CD14-positive monocyte (primary cell): ENCODE results near the gene EFCAB8. TPM values are rescaled to one million over a fixed set of nuclear protein-coding genes. Genes with fewer than 3 reads are reported as not detected.

ENCODE experiments used
- DNase-seq, 3 donors: peaks; one replicate each; pipeline ENCODE4 v3.0.0-alpha.2; 2011 to 2022
- H2AFZ ChIP-seq: 2 replicates; pipeline ENCODE4 v1.6.0; 2012; ENCODE audit warnings: mild to moderate bottlenecking, low read depth, low read length, inconsistent platforms; ENCODE audit not compliant: insufficient read depth, poor library complexity, severe bottlenecking
- H3K27ac ChIP-seq, 2 donors: 1 replicate in 1 of 2; 2 replicates in 1 of 2; pipeline ENCODE4 v1.5.1; 2012 to 2013; ENCODE audit warnings: low read length in 2 of 2, control low read depth in 1 of 2, inconsistent platforms in 1 of 2, low read depth in 1 of 2, mild to moderate bottlenecking in 1 of 2
- H3K27me3 ChIP-seq, 2 donors: one replicate each; pipeline versions ENCODE4 v1.6.0 to v1.6.1; 2011 to 2013; ENCODE audit warnings: low read length in 2 of 2; ENCODE audit not compliant: control insufficient read depth in 2 of 2, insufficient read depth in 2 of 2
- H3K36me3 ChIP-seq, 2 donors: replicated peaks in 1 of 2; 1 replicate in 1 of 2; 2 replicates in 1 of 2; pipeline versions ENCODE4 v1.5.1 to v1.6.1; 2012 to 2013; ENCODE audit warnings: low read length in 2 of 2, control low read depth in 1 of 2, inconsistent platforms in 1 of 2, mild to moderate bottlenecking in 1 of 2; ENCODE audit not compliant: insufficient read depth in 2 of 2, control insufficient read depth in 1 of 2
- H3K4me1 ChIP-seq, 2 donors: 1 replicate in 1 of 2; 2 replicates in 1 of 2; pipeline versions ENCODE4 v1.5.1 to v1.6.1; 2012 to 2013; ENCODE audit warnings: low read length in 2 of 2, control low read depth in 1 of 2, inconsistent platforms in 1 of 2, mild to moderate bottlenecking in 1 of 2, moderate library complexity in 1 of 2; ENCODE audit not compliant: insufficient read depth in 2 of 2, control insufficient read depth in 1 of 2
- H3K4me2 ChIP-seq: replicated peaks from 2 replicates; pipeline ENCODE3; 2012; ENCODE audit warnings: low read length, moderate library complexity, mild to moderate bottlenecking; ENCODE audit not compliant: poor library complexity, severe bottlenecking; ENCODE audit errors: extremely low read depth
- H3K4me3 ChIP-seq, 3 experiments: fragments of 200-600 bp in 1 of 3; sonication (generic) in 1 of 3; replicated peaks in 1 of 3; 1 replicate in 2 of 3; 2 replicates in 1 of 3; pipeline ENCODE4 v1.5.1; 2011 to 2013; ENCODE audit warnings: low read length in 3 of 3, mild to moderate bottlenecking in 3 of 3, control low read depth in 2 of 3, low read depth in 2 of 3, inconsistent platforms in 1 of 3, moderate library complexity in 1 of 3
- H3K79me2 ChIP-seq: 2 replicates; pipeline ENCODE4 v1.6.0; 2012; ENCODE audit warnings: mild to moderate bottlenecking, control low read depth, inconsistent platforms, low read length, moderate library complexity; ENCODE audit not compliant: insufficient read depth
- H3K9ac ChIP-seq: 2 replicates; pipeline ENCODE4 v1.6.0; 2017; ENCODE audit warnings: low read length, mild to moderate bottlenecking; ENCODE audit not compliant: insufficient read depth, poor library complexity, severe bottlenecking
- H3K9me3 ChIP-seq, 2 donors: replicated peaks in 1 of 2; 1 replicate in 1 of 2; 2 replicates in 1 of 2; pipeline versions ENCODE4 v1.5.1 to v1.6.1; 2012 to 2013; ENCODE audit warnings: low read length in 2 of 2, control low read depth in 1 of 2; ENCODE audit not compliant: control insufficient read depth in 1 of 2, insufficient read depth in 1 of 2
- H4K20me1 ChIP-seq: 2 replicates; pipeline ENCODE4 v1.6.0; 2012; ENCODE audit warnings: mild to moderate bottlenecking, low read length, control low read depth, moderate library complexity; ENCODE audit not compliant: insufficient read depth
- H3K27ac Mint-ChIP-seq, 7 donors: one replicate each; pipeline ENCODE4 v1.8.0; 2020; ENCODE audit warnings: mild to moderate bottlenecking in 7 of 7, mixed read lengths in 7 of 7, moderate library complexity in 6 of 7, inconsistent platforms in 2 of 7
- H3K27me3 Mint-ChIP-seq, 3 donors: one replicate each; pipeline ENCODE4 v1.8.0; 2021 to 2022; ENCODE audit warnings: low read depth in 3 of 3, mild to moderate bottlenecking in 3 of 3, mixed read lengths in 3 of 3, moderate library complexity in 3 of 3, inconsistent platforms in 1 of 3
- H3K36me3 Mint-ChIP-seq, 2 donors: one replicate each; pipeline ENCODE4 v1.8.0; 2020; ENCODE audit warnings: mixed read lengths in 2 of 2, inconsistent platforms in 1 of 2, mild to moderate bottlenecking in 1 of 2
- H3K4me1 Mint-ChIP-seq: one replicate; pipeline ENCODE4 v1.8.0; 2020; ENCODE audit warnings: mild to moderate bottlenecking, mixed read lengths
- H3K4me3 Mint-ChIP-seq, 2 donors: one replicate each; pipeline ENCODE4 v1.8.0; 2020; ENCODE audit warnings: mild to moderate bottlenecking in 2 of 2, mixed read lengths in 2 of 2, moderate library complexity in 1 of 2
- H3K9me3 Mint-ChIP-seq, 7 donors: one replicate each; pipeline ENCODE4 v1.8.0; 2020 to 2022; ENCODE audit warnings: mixed read lengths in 7 of 7, mild to moderate bottlenecking in 6 of 7, moderate library complexity in 6 of 7, inconsistent platforms in 2 of 7
- WGBS: methylation state at CpG from one replicate; pipeline ENCODE4 v1.1.5; 2013; ENCODE audit warnings: missing lambda C conversion rate; ENCODE audit not compliant: insufficient coverage; 5-methylcytosine and 5-hydroxymethylcytosine counted together
- intact Hi-C, 2 donors: fragments of 100-400 bp; cut with micrococcal nuclease; formaldehyde crosslinking; loops; one replicate each; pipeline versions ENCODE4 v1.15.0 to v1.15.1; 2023
- polyA plus RNA-seq, 3 donors: library from polyadenylated mRNA; depleted of rRNA in 1 of 3; unstranded in 2 of 3; stranded (reverse) in 1 of 3; fragments of 300-500 nt in 2 of 3; fragments of >200 nt in 1 of 3; fragmentation: Illumina TruSeq in 2 of 3; gene quantifications; 1 replicate in 2 of 3; 2 replicates in 1 of 3; pipeline ENCODE4 v1.2.3, GENCODE V29; 2012 to 2021
- TF ChIP-seq, protein P1 (sequence below): fragments of 200-600 bp; IDR thresholded peaks from one replicate; pipeline ENCODE4 v1.8.0; 2022; ENCODE audit warnings: antibody characterized with exemption, mild to moderate bottlenecking

The EFCAB8 gene
- polyA plus RNA-seq, 3 donors = 0.45 TPM; not detected in 2

DNA sequence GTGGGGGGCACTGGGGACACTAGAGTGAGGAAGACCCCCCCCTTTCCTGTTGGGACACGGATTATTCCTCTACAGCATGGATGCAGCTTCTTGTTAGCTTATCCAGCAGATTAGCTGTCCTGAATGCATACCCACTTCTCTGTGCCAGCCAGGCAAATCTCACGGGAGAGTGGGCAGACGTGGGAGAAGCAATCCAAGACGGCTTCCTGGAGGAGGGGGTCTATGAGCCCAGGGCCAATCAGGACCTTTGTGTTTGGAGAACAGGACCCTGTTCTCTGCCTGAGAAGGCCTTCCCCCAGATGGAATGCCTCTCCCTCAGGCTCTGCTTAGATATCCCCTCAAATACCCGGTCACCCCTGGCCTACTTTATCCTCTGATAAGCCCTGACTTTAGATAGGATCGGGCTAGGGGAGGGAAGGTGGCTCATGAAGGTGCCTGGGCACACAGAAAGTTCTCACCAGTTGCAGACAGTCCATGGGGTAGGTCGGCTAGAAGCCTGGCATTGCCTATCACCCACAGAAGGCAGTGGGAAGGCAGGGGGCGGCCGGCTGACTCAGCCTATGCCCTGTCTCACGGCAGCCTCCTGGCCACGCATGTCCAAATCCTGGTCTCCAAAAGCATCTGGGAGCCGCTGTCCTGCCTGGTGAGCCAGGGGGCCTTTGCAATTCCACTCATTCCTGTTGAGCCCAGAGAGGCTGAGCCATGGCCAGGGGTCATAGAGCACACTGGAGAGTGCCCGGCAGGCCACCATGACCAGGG is 110.8 kb downstream of the EFCAB8 start:
- H3K27ac Mint-ChIP-seq = no peak overlapping the region
- Histone ChIP-seq H3K27ac (no peak overlapping the region), H3K27me3 (no peaks in the 10 kb centered on the region), H3K4me1 (peaks cover 15% of the 10 kb centered on the region in 2 donors), H4K20me1 (no peaks in the 10 kb centered on the region), H3K9me3 (no peaks in the 10 kb centered on the region), H2AFZ (no peak overlapping the region), H3K79me2 (no peaks in the 10 kb centered on the region), H3K36me3 (no peaks in the 10 kb centered on the region), H3K4me2 (no peak overlapping the region), H3K9ac (no peak overlapping the region), H3K4me3 (no peak overlapping the region)
- DNase-seq = peak in 1 of 3 donors; percentile 1
- no peak overlapping the region for H3K4me3 Mint-ChIP-seq
- TF ChIP-seq, protein P1, sequence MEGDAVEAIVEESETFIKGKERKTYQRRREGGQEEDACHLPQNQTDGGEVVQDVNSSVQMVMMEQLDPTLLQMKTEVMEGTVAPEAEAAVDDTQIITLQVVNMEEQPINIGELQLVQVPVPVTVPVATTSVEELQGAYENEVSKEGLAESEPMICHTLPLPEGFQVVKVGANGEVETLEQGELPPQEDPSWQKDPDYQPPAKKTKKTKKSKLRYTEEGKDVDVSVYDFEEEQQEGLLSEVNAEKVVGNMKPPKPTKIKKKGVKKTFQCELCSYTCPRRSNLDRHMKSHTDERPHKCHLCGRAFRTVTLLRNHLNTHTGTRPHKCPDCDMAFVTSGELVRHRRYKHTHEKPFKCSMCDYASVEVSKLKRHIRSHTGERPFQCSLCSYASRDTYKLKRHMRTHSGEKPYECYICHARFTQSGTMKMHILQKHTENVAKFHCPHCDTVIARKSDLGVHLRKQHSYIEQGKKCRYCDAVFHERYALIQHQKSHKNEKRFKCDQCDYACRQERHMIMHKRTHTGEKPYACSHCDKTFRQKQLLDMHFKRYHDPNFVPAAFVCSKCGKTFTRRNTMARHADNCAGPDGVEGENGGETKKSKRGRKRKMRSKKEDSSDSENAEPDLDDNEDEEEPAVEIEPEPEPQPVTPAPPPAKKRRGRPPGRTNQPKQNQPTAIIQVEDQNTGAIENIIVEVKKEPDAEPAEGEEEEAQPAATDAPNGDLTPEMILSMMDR = no peak
- intact Hi-C loops = no loop called here
- peaks cover 5% of the 10 kb centered on the region for H3K4me1 Mint-ChIP-seq
- H3K36me3 Mint-ChIP-seq = no peaks in the 10 kb centered on the region
- H3K27me3 Mint-ChIP-seq = peaks cover 2% of the 10 kb centered on the region in 3 donors
- H3K9me3 Mint-ChIP-seq = no peaks in the 10 kb centered on the region
- 95% methylated on average over 8 of the region's 13 CpGs for WGBS

GRCh38 chr20:32970115-32970972 is 111.6 kb downstream of the EFCAB8 start:
- peak overlapping the region in 2 of 7 donors; percentile 37 to 79 for H3K27ac Mint-ChIP-seq
- Histone ChIP-seq H3K79me2 (no peaks in the 10 kb centered on the region), H3K27ac (no peak overlapping the region), H3K4me2 (no peak overlapping the region), H2AFZ (no peak overlapping the region), H3K36me3 (no peaks in the 10 kb centered on the region), H3K9me3 (no peaks in the 10 kb centered on the region), H3K4me3 (no peak overlapping the region), H3K27me3 (no peaks in the 10 kb centered on the region), H3K4me1 (peaks cover 15% of the 10 kb centered on the region in 2 donors), H3K9ac (no peak overlapping the region), H4K20me1 (no peaks in the 10 kb centered on the region)
- DNase-seq = peak in 1 of 3 donors; percentile 1
- H3K36me3 Mint-ChIP-seq = no peaks in the 10 kb centered on the region
- intact Hi-C loops = no loop called here
- no peak overlapping the region for H3K4me3 Mint-ChIP-seq
- TF ChIP-seq, protein P1 = no peak
- H3K9me3 Mint-ChIP-seq = peaks cover 0 to 1% (median 0%) of the 10 kb centered on the region in 7 donors
- H3K4me1 Mint-ChIP-seq = peaks cover 5% of the 10 kb centered on the region
- H3K27me3 Mint-ChIP-seq = peaks cover 2% of the 10 kb centered on the region in 3 donors
- WGBS = 92% methylated on average over 14 of the region's 15 CpGs
